HepG2 (cell line): ENCODE data around the gene RPL34.

Experiments used
- CEBPB ChIP-seq: IDR thresholded peaks from 2 replicates; pipeline ENCODE4 v1.6.1; 2011; ENCODE audit warnings: low read depth, low read length, improper control_type of control experiment, borderline replicate concordance
- CREB1 ChIP-seq, 2 experiments: fragments of 450-650 bp in 1 of 2; IDR thresholded peaks; 2 replicates each; pipeline ENCODE4 v1.6.1; 2016 to 2017; ENCODE audit warnings: control low read depth in 1 of 2, mild to moderate bottlenecking in 1 of 2, missing compliant biosample characterization in 1 of 2, missing genetic modification characterization in 1 of 2
- JDP2 ChIP-seq: sonication (generic); formaldehyde crosslinking; IDR thresholded peaks from 2 replicates; pipeline ENCODE4 v1.8.1; 2022; ENCODE audit warnings: missing genetic modification reagents, borderline replicate concordance
- POLR2AphosphoS5 ChIP-seq: IDR thresholded peaks from 2 replicates; pipeline ENCODE4 v1.6.1; 2012; ENCODE audit warnings: low read depth, low read length
- RBM22 ChIP-seq: fragments of 200-400 bp; formaldehyde crosslinking; optimal IDR thresholded peaks from 2 replicates; pipeline ENCODE3; 2017; ENCODE audit warnings: mild to moderate bottlenecking, low read length, moderate library complexity
- RXRA ChIP-seq: sonication (generic); formaldehyde crosslinking; IDR thresholded peaks from 2 replicates; pipeline ENCODE4 v1.5.1; 2020; ENCODE audit warnings: missing genetic modification reagents
- SNAI1 ChIP-seq: sonication (generic); formaldehyde crosslinking; IDR thresholded peaks from 2 replicates; pipeline ENCODE4 v1.5.0; 2020; ENCODE audit warnings: mild to moderate bottlenecking, missing genetic modification reagents, borderline replicate concordance
- ZBTB8A ChIP-seq: sonication (generic); formaldehyde crosslinking; IDR thresholded peaks from 2 replicates; pipeline ENCODE4 v1.4.0; 2020; ENCODE audit warnings: mild to moderate bottlenecking, low read depth, missing genetic modification reagents, borderline replicate concordance
- ZKSCAN5 ChIP-seq: sonication (generic); formaldehyde crosslinking; IDR thresholded peaks from 2 replicates; pipeline ENCODE4 v1.5.1; 2020; ENCODE audit warnings: mild to moderate bottlenecking, missing genetic modification reagents
- ZSCAN12 ChIP-seq: sonication (generic); formaldehyde crosslinking; IDR thresholded peaks from 2 replicates; pipeline ENCODE4 v1.9.0; 2021; ENCODE audit warnings: mild to moderate bottlenecking, missing genetic modification reagents
- TF ChIP-seq, protein P1 (sequence below): sonication (generic); formaldehyde crosslinking; IDR thresholded peaks from 2 replicates; pipeline ENCODE4 v1.5.0; 2020; ENCODE audit warnings: mild to moderate bottlenecking, missing genetic modification reagents, moderate library complexity
- TF ChIP-seq, protein P2 (sequence below): sonication (generic); formaldehyde crosslinking; IDR thresholded peaks from 2 replicates; pipeline ENCODE4 v1.4.0; 2020; ENCODE audit warnings: missing genetic modification reagents
- TF ChIP-seq, protein P3 (sequence below): IDR thresholded peaks from 2 replicates; pipeline ENCODE4 v1.6.1; 2012; ENCODE audit warnings: low read depth, low read length, improper control_type of control experiment
- TF ChIP-seq, protein P4 (sequence below): sonication (generic); formaldehyde crosslinking; IDR thresholded peaks from 2 replicates; pipeline ENCODE4 v1.9.0; 2021; ENCODE audit warnings: missing genetic modification reagents, borderline replicate concordance

DNA sequence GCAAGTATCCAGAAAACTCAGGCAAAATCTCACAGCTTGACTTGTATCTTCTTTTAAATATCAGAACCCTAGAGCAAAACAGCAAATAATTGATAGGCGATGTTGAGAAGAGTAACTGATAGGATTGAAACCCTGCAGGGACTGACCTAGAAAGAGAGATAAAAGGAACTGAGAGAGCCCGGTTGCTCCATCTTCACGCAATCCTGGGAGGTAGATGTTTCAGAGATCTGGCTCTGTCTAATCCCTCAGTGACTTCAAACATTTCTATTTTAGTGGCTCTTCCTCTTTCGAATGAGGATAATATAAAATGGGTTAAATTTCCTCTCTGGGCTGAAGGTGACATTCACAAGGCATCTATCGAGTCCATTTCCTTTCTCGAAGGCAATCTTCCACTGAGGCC lies 39.3 kb upstream of the RPL34 start:
- TF ChIP-seq ZSCAN12 (CRISPR knock-in tag) (no peak), ZKSCAN5 (CRISPR knock-in tag) (no peak), CEBPB (no peak), RXRA (CRISPR knock-in tag) (no peak), ZBTB8A (CRISPR knock-in tag) (no peak), POLR2AphosphoS5 (no peak), RBM22 (no peak), CREB1 (IDR thresholded peaks at IDR 0.05) (no peak), CREB1 (CRISPR knock-in tag; IDR thresholded peaks at IDR 0.05) (no peak), SNAI1 (CRISPR knock-in tag) (no peak), JDP2 (CRISPR knock-in tag) (no peak)
- TF ChIP-seq, protein P1, sequence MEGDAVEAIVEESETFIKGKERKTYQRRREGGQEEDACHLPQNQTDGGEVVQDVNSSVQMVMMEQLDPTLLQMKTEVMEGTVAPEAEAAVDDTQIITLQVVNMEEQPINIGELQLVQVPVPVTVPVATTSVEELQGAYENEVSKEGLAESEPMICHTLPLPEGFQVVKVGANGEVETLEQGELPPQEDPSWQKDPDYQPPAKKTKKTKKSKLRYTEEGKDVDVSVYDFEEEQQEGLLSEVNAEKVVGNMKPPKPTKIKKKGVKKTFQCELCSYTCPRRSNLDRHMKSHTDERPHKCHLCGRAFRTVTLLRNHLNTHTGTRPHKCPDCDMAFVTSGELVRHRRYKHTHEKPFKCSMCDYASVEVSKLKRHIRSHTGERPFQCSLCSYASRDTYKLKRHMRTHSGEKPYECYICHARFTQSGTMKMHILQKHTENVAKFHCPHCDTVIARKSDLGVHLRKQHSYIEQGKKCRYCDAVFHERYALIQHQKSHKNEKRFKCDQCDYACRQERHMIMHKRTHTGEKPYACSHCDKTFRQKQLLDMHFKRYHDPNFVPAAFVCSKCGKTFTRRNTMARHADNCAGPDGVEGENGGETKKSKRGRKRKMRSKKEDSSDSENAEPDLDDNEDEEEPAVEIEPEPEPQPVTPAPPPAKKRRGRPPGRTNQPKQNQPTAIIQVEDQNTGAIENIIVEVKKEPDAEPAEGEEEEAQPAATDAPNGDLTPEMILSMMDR (CRISPR knock-in tag) = no peak
- TF ChIP-seq, protein P2, sequence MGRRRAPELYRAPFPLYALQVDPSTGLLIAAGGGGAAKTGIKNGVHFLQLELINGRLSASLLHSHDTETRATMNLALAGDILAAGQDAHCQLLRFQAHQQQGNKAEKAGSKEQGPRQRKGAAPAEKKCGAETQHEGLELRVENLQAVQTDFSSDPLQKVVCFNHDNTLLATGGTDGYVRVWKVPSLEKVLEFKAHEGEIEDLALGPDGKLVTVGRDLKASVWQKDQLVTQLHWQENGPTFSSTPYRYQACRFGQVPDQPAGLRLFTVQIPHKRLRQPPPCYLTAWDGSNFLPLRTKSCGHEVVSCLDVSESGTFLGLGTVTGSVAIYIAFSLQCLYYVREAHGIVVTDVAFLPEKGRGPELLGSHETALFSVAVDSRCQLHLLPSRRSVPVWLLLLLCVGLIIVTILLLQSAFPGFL (CRISPR knock-in tag) = no peak
- TF ChIP-seq, protein P3, sequence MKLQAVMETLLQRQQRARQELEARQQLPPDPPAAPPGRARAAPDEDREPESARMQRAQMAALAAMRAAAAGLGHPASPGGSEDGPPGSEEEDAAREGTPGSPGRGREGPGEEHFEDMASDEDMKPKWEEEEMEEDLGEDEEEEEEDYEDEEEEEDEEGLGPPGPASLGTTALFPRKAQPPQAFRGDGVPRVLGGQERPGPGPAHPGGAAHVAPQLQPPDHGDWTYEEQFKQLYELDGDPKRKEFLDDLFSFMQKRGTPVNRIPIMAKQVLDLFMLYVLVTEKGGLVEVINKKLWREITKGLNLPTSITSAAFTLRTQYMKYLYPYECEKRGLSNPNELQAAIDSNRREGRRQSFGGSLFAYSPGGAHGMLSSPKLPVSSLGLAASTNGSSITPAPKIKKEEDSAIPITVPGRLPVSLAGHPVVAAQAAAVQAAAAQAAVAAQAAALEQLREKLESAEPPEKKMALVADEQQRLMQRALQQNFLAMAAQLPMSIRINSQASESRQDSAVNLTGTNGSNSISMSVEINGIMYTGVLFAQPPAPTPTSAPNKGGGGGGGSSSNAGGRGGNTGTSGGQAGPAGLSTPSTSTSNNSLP = no peak
- TF ChIP-seq, protein P4, sequence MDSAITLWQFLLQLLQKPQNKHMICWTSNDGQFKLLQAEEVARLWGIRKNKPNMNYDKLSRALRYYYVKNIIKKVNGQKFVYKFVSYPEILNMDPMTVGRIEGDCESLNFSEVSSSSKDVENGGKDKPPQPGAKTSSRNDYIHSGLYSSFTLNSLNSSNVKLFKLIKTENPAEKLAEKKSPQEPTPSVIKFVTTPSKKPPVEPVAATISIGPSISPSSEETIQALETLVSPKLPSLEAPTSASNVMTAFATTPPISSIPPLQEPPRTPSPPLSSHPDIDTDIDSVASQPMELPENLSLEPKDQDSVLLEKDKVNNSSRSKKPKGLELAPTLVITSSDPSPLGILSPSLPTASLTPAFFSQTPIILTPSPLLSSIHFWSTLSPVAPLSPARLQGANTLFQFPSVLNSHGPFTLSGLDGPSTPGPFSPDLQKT = no peak
